ENCODE measurements around the gene SORBS2.

- TF ChIP-seq CTCF (IDR thresholded peaks at IDR 0.05; ENCODE audit: low read depth, low read length) (no peak), EZH2phosphoT487 (IDR thresholded peaks at IDR 0.05; ENCODE audit: low read depth) (no peak)
Measured at GRCh38 chr4:185772391-185773093, 39.5 kb downstream of the SORBS2 start.
